CD4-positive, alpha-beta T cell treated with Interleukin-4 for 1 hour (primary cell): ENCODE data around the gene TJP3.

Experiments used
- DNase-seq, 2 donors: peaks; one replicate each; pipeline ENCODE4 v3.0.0-alpha.2; 2020 to 2022

The TJP3 gene

DNA sequence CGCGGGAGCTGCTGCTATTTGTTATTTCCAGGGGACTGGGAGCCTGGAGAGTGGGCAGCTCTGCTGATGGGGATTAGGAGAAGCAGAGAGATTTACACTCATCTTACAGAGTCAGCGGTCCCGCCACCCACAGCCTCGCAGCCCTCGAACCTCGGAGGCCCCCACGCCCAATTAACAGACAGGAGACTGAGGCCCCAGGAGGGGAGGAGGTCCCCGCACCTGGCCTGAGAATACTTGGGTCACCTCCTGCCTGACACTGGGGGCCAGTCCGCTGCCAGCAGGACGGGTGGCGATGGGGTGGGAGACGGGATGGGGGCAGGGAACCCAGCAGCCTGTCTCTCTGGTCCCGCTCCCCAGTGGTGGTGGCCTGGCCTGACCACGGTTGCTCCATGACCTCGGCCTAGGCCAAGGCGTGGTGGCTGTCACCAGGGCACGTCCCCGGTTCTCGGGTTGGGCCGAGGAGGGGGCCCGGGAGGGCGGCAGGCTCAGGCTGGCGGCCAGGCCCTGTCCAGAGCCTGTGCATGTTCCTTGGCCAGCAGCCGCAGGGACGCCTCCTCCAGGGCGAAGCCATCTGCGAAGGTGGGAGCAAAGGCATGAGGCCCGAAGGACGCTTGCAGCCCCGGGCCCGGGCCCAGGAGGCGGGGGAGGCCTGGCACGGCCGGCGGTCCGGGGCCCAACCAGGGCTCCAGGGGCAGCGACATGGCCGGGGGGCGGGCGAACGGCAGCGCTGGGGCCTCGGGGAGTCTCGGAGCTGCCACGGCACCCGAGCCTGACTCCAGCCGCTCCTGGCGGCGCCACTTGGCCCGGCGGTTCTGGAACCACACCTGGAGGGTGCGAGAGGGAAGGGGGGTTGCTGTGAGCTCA, 62.2 kb downstream of the TJP3 start:
- DNase-seq, result no peak

- no peak for DNase-seq
Measured at GRCh38 chr19:3771000-3771905, 63.1 kb downstream of the TJP3 start.

GRCh38 chr19:3771906-3772455, 63.8 kb downstream of the TJP3 start, which contains the start of gene RAX2:
TSS of gene RAX2 (minus strand) at chr19:3772228. CDS start at chr19:3771742, 486 bp downstream.
- no peak for DNase-seq

DNA sequence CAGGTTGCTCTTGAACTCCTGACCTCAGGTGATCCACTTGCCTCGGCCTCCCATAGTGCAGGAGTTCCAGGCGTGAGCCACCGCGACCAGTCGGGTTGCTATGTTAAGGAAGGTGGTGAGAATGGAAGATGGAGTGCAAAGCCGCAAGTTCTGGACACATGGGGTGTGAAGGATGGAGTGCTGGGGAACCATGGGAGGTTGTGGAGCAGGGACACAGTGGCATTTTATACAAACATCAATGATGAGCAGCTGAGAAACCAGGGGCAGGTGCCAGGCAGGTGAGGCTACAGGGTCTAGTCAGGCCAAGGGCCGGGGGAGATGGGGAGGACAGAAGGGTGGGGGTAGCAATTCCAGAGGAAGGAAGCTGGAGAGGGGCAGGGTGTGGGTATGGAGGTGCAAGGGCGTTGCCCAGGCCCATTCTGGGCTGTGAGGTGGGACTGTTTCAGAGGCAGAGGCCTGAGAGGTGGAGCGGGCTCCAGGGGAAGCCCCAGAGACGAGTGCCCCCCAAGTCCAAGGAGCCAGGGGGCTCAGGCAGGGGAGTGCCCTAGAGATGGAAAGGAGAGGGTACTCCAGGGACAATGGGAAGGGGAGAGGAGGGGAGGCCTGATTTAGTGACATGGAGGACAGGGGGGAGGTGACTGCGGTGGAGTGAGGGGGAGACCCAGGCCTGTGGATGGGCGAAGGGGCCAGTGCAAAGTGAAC, 65.8 kb downstream of the TJP3 start:
- no peak for DNase-seq

GRCh38 chr19:3774621-3775373, 66.6 kb downstream of the TJP3 start:
- no peak for DNase-seq

DNA sequence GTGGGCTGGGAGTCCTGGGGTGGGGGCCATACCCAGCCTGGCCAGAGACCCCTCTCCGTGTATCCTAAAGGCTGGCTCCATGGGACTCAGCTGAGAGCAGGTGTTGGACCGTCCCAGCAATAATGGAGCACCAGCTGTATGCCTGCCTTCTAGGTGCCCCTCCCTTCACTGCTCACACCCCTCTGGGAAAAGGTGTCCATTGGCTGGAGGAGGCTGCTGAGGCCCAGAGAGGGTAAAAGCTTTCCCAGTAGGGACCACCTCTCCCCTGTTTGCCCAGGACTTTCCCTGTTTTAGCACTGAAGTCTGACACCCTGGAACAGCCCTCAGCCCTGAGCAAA, 67.2 kb downstream of the TJP3 start:
- no peak for DNase-seq

- DNase-seq, result no peak
Measured at GRCh38 chr19:3775831-3776230, 67.6 kb downstream of the TJP3 start.

- no peak for DNase-seq
Measured at GRCh38 chr19:3776479-3777040, 68.4 kb downstream of the TJP3 start.

DNA sequence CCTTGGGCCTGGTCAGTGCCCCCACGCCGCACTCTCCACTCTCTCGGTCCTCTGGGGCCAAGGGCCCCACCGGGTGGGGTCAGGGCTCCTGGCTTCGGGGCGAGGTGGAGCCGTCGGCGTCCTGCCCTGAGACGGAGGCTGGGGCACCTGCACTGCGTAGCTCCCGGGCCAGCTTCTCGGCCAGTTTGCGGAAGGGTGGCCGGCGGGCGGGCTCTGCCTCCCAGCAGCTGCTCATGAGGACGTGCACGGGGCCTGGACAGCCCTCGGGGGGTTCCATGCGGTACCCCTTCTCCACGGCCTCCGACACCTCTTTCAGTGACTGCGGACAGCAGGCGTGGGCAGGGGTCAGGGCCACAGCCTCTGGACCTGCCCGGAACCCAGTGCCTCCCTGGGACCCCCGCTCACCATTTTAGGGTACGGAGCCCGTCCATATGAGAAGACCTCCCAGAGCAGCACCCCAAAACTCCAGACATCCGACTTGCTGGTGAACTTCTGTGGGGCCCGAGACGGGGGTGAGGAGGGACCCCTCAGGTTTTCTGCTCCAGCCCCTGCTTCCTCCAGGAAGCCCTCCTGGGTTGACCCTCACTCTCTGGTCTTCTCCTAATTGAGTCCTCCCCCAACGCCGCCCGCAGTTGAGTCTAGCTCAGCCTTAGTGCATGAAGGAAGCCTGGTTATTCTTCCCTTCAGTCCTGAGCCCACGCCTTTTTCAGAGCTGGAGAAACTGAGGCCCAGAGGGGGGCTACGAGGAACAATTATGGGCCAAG, 70.1 kb downstream of the TJP3 start:
- DNase-seq, result no peak

DNA sequence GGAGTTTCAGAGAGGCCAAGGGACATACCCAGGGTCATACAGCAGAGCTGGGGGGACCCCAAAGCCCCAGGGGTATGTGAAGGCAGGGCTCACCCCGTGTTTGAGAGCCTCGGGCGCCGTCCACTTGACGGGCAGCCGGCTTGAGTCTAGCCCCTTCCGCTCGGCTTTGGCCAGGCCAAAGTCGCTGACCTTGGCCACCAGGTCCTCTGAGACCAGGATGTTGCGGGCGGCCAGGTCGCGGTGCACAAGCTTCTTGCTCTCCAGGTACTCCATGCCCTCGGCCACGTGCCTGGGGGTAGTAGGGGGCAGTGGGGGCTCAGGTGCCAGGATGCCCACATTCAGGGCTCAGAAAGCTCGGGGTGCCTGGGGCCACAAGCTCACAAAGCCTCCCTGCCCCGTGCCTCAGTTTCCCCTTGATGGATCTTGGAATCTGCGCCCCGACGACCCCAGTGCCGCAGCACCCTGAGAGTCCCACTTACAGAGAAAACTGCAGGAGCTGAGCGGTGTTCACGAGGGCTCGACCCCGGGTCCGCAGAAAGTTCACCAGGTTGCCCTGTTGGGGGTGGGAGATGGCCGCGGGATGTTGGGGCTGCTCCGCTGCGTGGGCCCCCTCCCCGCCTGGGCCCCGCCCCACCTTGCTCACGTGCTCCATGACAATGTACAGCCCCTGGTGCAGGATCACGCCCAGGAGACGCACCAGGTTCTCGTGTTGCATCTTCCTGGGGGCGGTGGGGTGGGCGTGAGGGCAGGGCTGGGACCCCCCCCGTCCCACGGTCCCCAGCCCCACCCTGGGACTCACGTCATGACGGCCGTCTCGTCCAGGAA, 70.9 kb downstream of the TJP3 start:
- no peak for DNase-seq

DNA sequence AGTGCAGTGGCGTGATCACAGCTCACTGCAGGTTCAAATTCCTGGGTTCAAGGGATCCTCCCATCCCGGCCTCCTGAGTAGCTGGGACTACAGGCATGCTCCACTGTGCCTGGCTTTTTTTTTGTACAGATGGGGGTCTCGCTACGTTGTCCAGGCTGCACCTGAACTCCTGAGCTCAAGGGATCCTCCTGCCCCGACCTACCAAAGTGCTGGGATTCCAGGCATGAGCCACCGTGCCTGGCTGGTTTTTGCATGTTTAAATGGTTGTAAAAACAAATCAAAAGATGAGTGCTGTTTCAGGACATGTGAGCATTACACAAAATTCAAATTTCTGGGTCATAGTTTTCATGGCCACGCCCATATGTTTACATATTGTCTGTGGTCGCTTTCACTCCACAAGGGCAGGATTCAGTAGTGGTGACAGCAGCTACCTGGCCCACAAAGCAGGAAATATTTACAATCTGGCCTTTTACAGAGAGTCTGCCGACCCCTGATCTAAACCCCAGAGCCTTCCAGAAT, 72.7 kb downstream of the TJP3 start:
- DNase-seq, result no peak

- no peak for DNase-seq
Measured at GRCh38 chr19:3781603-3782002, 73.4 kb downstream of the TJP3 start.

DNA sequence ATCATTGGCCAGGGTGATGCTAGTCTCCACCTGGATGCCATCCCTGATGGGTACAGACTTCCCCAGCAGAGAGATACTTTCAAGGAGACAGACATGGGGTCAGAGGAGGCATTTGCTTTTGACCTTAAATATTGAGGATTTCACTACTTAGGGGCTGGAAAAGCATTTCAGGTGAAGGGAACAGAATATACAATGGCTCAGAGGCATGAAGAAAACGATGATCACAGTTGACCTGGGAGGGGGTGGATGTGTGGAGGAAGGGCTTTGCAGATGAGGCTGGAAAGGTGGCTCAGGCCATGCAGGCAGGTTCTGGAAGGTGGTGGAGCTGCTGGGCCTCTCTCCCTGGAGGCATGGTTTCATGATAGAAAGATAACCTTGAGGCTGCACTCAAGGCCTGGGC, 74.1 kb downstream of the TJP3 start:
- DNase-seq, result no peak

- DNase-seq, result no peak
Measured at GRCh38 chr19:3782903-3783302, 74.7 kb downstream of the TJP3 start.

DNA sequence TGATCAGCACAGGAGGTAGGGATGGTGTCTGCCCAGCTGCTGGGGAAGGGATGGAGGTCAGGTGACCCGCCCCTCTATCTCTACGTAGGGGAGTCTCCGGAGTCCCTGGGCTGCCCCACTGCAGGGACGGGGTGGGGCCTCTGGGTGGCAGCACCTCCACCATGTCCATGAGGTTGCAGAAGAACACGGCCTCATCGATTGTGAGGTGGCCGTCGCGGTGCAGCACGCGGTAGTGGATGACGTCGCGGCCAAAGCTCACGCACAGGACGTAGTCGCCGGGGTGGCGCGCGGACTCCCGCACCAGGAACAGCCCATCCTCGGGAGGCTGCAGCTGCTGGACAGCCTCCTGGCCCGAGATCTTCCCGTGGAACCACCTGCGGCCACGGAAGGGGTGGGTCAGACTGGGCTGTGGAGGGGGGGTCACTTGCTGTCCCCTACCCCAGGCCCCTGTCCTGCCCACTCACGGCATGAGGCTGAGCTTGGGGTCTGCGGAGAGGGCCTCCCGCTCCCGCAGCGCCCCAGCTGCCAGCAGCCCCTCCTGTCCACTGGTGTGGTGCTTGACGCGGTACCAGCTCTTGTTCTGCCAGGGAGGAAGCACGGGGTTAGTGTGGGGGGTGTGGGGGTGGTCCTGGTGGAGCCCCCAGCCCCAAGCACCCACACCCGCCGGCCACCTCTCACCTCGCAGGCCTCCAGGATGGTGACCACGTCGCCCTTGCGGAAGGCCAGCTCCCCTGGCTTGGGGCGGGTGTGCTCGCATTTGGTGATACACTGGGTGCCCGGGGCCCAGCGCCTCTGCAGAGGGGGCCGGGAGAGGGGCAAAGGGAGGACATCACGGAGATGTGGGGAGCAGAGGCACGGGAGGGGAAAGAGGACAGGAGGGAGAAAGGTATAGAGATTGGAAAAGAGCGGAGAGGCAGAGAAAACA, 75.7 kb downstream of the TJP3 start:
- peak; percentile 52 to 56 for DNase-seq

DNA sequence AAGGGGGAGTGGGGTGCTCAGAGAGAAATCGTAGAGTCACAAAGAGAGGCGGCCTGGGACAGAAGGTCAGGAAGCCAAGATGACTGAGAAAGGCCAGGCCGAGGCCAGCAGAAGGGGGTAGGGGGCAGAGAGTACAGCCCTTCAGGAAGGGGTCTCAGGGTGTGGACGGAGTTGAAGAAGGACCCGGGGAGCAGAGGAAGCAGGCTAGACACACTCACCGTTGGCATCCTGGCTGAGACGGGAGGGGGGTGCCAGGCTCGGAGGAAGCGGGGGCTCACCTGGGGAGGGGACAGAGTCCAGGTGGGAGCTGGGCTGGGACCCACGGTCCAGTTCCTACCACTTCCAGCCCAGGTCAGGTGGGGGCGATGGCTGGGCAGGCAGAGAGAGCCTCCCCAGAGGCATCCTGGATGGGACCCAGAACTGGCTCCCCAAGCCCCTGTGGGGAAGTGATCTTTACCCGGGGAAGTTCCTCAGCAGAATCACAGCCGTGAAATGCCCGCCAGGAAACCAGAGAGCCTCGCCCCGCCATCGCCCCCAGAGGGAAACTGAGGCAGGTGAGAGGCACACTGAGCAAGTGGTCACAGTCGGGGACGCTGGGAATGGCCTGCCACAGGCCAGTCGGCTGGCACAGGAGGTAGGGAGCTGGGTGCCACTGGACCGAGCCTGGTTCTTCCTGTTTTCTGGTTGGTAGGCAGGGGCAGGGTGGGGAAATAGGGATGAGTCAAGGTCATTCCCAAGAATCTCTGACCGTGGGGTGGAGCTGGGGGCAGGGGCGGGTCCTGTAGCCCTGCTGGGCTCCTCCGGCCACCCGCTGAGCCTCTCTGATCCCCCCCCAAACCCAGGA, 76.6 kb downstream of the TJP3 start:
- no peak for DNase-seq

GRCh38 chr19:3785451-3785937, 77.3 kb downstream of the TJP3 start:
- DNase-seq, result no peak
